Activated CD4-positive, alpha-beta memory T cell treated with anti-CD3 and anti-CD28 coated beads for 36 hours (primary cell): ENCODE results near the gene XNDC1N. TPM values are rescaled to one million over a fixed set of nuclear protein-coding genes. Genes with fewer than 3 reads are reported as not detected.

Experiments used
- CTCF ChIA-PET: fragments of 350-600 bp; sonication (Branson Sonifier 250); formaldehyde crosslinking; loops from one replicate; lab custom pipeline; 2021; ENCODE audit warnings: antibody characterized with exemption, inconsistent platforms; lab: Charles Lee
- POLR2A ChIA-PET: fragments of 350-600 bp; sonication (Branson Sonifier 250); formaldehyde crosslinking; loops from one replicate; lab custom pipeline; 2021; ENCODE audit warnings: antibody characterized with exemption; lab: Charles Lee
- DNase-seq: peaks from one replicate; pipeline ENCODE4 v3.0.0-alpha.2; 2020
- H3K27ac Mint-ChIP-seq: one replicate; pipeline ENCODE4 v1.8.0; 2021; ENCODE audit warnings: mixed read lengths
- H3K27me3 Mint-ChIP-seq: one replicate; pipeline ENCODE4 v1.8.0; 2021; ENCODE audit warnings: mixed read lengths
- H3K36me3 Mint-ChIP-seq: one replicate; pipeline ENCODE4 v1.8.0; 2021; ENCODE audit warnings: mixed read lengths
- H3K4me1 Mint-ChIP-seq: one replicate; pipeline ENCODE4 v1.8.0; 2021; ENCODE audit warnings: low read depth, mixed read lengths
- H3K4me3 Mint-ChIP-seq: one replicate; pipeline ENCODE4 v1.8.0; 2021; ENCODE audit warnings: mild to moderate bottlenecking, mixed read lengths
- H3K9me3 Mint-ChIP-seq: one replicate; pipeline ENCODE4 v1.8.0; 2021; ENCODE audit warnings: mixed read lengths
- intact Hi-C: fragments of 100-400 bp; cut with micrococcal nuclease; formaldehyde crosslinking; loops from one replicate; pipeline ENCODE4 v1.15.1; 2023
- total RNA-seq, 2 experiments: library from RNA; stranded (reverse); gene quantifications; one replicate each; pipeline ENCODE4 v1.2.3, GENCODE V29; 2021

Gene XNDC1N
- total RNA-seq: 10 to 100 TPM; 12.4 to 13.2 TPM

GRCh38 chr11:71927820-71928736 lies at the start of gene XNDC1N:
TSS of gene XNDC1N (minus strand) at chr11:71928594. CDS start at chr11:71923353, 5,241 bp downstream.
- Mint-ChIP-seq H3K4me3 (peak within 1 kb of the TSS; percentile 86), H3K27ac (peak within 1 kb of the TSS; percentile 97), H3K36me3 (peaks cover 24% of the 10 kb centered on the region), H3K9me3 (no peaks in the 10 kb centered on the region), H3K27me3 (no peaks in the 10 kb centered on the region), H3K4me1 (peaks cover 38% of the 10 kb centered on the region)
- POLR2A ChIA-PET: interaction anchor here (0.6 to 1.8 kb wide), 10 partner anchors 9 to 185 kb away, joined by 3 to 9 read pairs (median 4); partner anchors contain the start of gene ANAPC15
- CTCF ChIA-PET: interaction anchor here (0.7 to 2.4 kb wide), 9 partner anchors 13 to 506 kb away, joined by 3 to 17 read pairs (median 3); partner anchors contain the start of gene CLPB
- intact Hi-C loops: loop anchor here (1.0 to 2.0 kb wide), 5 partner anchors 17 to 506 kb away; partner anchors contain the start of genes ANAPC15, CLPB, LAMTOR1 and LRRC51
- DNase-seq: peak; percentile 85

- Mint-ChIP-seq H3K4me1 (peaks cover 3% of the 10 kb centered on the region), H3K27ac (no peak overlapping the region)
- POLR2A ChIA-PET: no interaction called here
Measured at GRCh38 chr11:71977743-71978418, 49.5 kb upstream of the XNDC1N start.

GRCh38 chr11:71977090-71977489 lies 48.7 kb upstream of the XNDC1N start:
- intact Hi-C loops: loop anchor here (1.0 to 5.0 kb wide), 3 partner anchors 65 to 166 kb away; no protein-coding TSS in a partner anchor
- CTCF ChIA-PET: interaction anchor here (0.6 to 4.8 kb wide), 32 partner anchors 9 to 469 kb away, joined by 3 to 41 read pairs (median 4); partner anchors contain the start of genes IL18BP, RNF121 and XNDC1N
- no peak overlapping the region for H3K27ac Mint-ChIP-seq

More at GRCh38 chr11:71977743-71978418, 49.5 kb upstream of the XNDC1N start:
- Mint-ChIP-seq H3K4me3 (no peak overlapping the region), H3K9me3 (no peaks in the 10 kb centered on the region), H3K27me3 (no peaks in the 10 kb centered on the region), H3K36me3 (peaks cover 9% of the 10 kb centered on the region)
- peak; percentile 55 for DNase-seq
- CTCF ChIA-PET: interaction anchor here (0.6 to 4.8 kb wide), 32 partner anchors 10 to 453 kb away, joined by 3 to 41 read pairs (median 5); partner anchors contain the start of genes IL18BP, RNF121 and XNDC1N
- intact Hi-C loops: loop anchor here (1.0 to 5.0 kb wide), 3 partner anchors 66 to 165 kb away; no protein-coding TSS in a partner anchor

GRCh38 chr11:71976551-71976950 lies 48.2 kb upstream of the XNDC1N start:
- no peaks in the 10 kb centered on the region for H3K27me3 Mint-ChIP-seq
- H3K27ac Mint-ChIP-seq: no peak overlapping the region
- POLR2A ChIA-PET: no interaction called here
- no peak for DNase-seq
- no peak overlapping the region for H3K4me3 Mint-ChIP-seq
- CTCF ChIA-PET: interaction anchor here (1.0 to 4.8 kb wide), 25 partner anchors 8 to 470 kb away, joined by 3 to 41 read pairs (median 4); partner anchors contain the start of genes RNF121 and XNDC1N
- H3K4me1 Mint-ChIP-seq: peaks cover 3% of the 10 kb centered on the region
- peaks cover 6% of the 10 kb centered on the region for H3K36me3 Mint-ChIP-seq
- intact Hi-C loops: loop anchor here (2.0 to 5.0 kb wide), 2 partner anchors 64 to 166 kb away; no protein-coding TSS in a partner anchor
- no peaks in the 10 kb centered on the region for H3K9me3 Mint-ChIP-seq

More at GRCh38 chr11:71977090-71977489, 48.7 kb upstream of the XNDC1N start:
- Mint-ChIP-seq H3K4me3 (no peak overlapping the region), H3K4me1 (peaks cover 3% of the 10 kb centered on the region), H3K36me3 (peaks cover 6% of the 10 kb centered on the region), H3K9me3 (no peaks in the 10 kb centered on the region), H3K27me3 (no peaks in the 10 kb centered on the region)
- no peak for DNase-seq
- POLR2A ChIA-PET: no interaction called here

- ChIA-PET POLR2A (no interaction called here), CTCF (no interaction called here)
- intact Hi-C loops: no loop called here
- no peaks in the 10 kb centered on the region for H3K27me3 Mint-ChIP-seq
- H3K4me1 Mint-ChIP-seq: peaks cover 8% of the 10 kb centered on the region
- DNase-seq: no peak
- H3K4me3 Mint-ChIP-seq: no peak overlapping the region
- H3K9me3 Mint-ChIP-seq: no peaks in the 10 kb centered on the region
- H3K36me3 Mint-ChIP-seq: peaks cover 7% of the 10 kb centered on the region
- no peak overlapping the region for H3K27ac Mint-ChIP-seq
Measured at GRCh38 chr11:71971680-71972079, 43.3 kb upstream of the XNDC1N start.

- Mint-ChIP-seq H3K9me3 (no peaks in the 10 kb centered on the region), H3K27me3 (no peaks in the 10 kb centered on the region), H3K27ac (no peak overlapping the region), H3K4me3 (no peak overlapping the region), H3K4me1 (peaks cover 23% of the 10 kb centered on the region), H3K36me3 (peaks cover 33% of the 10 kb centered on the region)
- no peak for DNase-seq
- CTCF ChIA-PET: interaction anchor here (0.6 to 2.7 kb wide), 3 partner anchors 13 to 330 kb away, joined by 3 to 20 read pairs (median 6); no protein-coding TSS in a partner anchor
- intact Hi-C loops: no loop called here
- POLR2A ChIA-PET: no interaction called here
Measured at GRCh38 chr11:71964641-71965040, 36.2 kb upstream of the XNDC1N start.

GRCh38 chr11:71963468-71963867 lies 35.1 kb upstream of the XNDC1N start:
- H3K9me3 Mint-ChIP-seq: no peaks in the 10 kb centered on the region
- H3K36me3 Mint-ChIP-seq: peaks cover 33% of the 10 kb centered on the region
- CTCF ChIA-PET: interaction anchor here (2.4 to 2.7 kb wide), 2 partner anchors 14 to 32 kb away, joined by 6 to 20 read pairs; no protein-coding TSS in a partner anchor
- no peak overlapping the region for H3K4me3 Mint-ChIP-seq
- POLR2A ChIA-PET: no interaction called here
- peaks cover 22% of the 10 kb centered on the region for H3K4me1 Mint-ChIP-seq
- H3K27ac Mint-ChIP-seq: no peak overlapping the region
- intact Hi-C loops: loop anchor here (2.0 kb wide), 1 partner anchor 33 kb away; no protein-coding TSS in a partner anchor
- no peaks in the 10 kb centered on the region for H3K27me3 Mint-ChIP-seq
- DNase-seq: no peak

GRCh38 chr11:71962428-71963038 lies 34.1 kb upstream of the XNDC1N start:
- ChIA-PET CTCF (interaction anchor here (1.1 to 2.4 kb wide), 2 partner anchors 31 to 36 kb away, joined by 3 to 6 read pairs; no protein-coding TSS in a partner anchor), POLR2A (interaction anchor here (1.3 kb wide), 1 partner anchor 33 kb away, joined by 3 read pairs; the partner anchor contains the start of gene RNF121)
- H3K9me3 Mint-ChIP-seq: no peaks in the 10 kb centered on the region
- H3K4me1 Mint-ChIP-seq: peaks cover 22% of the 10 kb centered on the region
- DNase-seq: no peak
- H3K27ac Mint-ChIP-seq: peak overlapping the region; percentile 79
- intact Hi-C loops: loop anchor here (2.0 kb wide), 1 partner anchor 32 kb away; no protein-coding TSS in a partner anchor
- H3K27me3 Mint-ChIP-seq: no peaks in the 10 kb centered on the region
- H3K4me3 Mint-ChIP-seq: no peak overlapping the region
- peaks cover 28% of the 10 kb centered on the region for H3K36me3 Mint-ChIP-seq

GRCh38 chr11:71955898-71956456 lies 27.6 kb upstream of the XNDC1N start:
- intact Hi-C loops: no loop called here
- H3K4me1 Mint-ChIP-seq: peaks cover 35% of the 10 kb centered on the region
- H3K4me3 Mint-ChIP-seq: no peak overlapping the region
- no peaks in the 10 kb centered on the region for H3K27me3 Mint-ChIP-seq
- no peaks in the 10 kb centered on the region for H3K9me3 Mint-ChIP-seq
- DNase-seq: no peak
- H3K27ac Mint-ChIP-seq: peak overlapping the region; percentile 54
- H3K36me3 Mint-ChIP-seq: peaks cover 8% of the 10 kb centered on the region
- POLR2A ChIA-PET: interaction anchor here (0.9 to 1.9 kb wide), 3 partner anchors 23 to 28 kb away, joined by 3 to 6 read pairs (median 4); partner anchors contain the start of gene XNDC1N
- CTCF ChIA-PET: interaction anchor here (0.7 to 1.7 kb wide), 4 partner anchors 21 to 188 kb away, joined by 3 to 6 read pairs (median 4); no protein-coding TSS in a partner anchor

GRCh38 chr11:71951741-71952310 lies 23.4 kb upstream of the XNDC1N start:
- peaks cover 36% of the 10 kb centered on the region for H3K4me1 Mint-ChIP-seq
- ChIA-PET POLR2A (interaction anchor here (0.6 kb wide), 1 partner anchor 245 kb away, joined by 3 read pairs; no protein-coding TSS in a partner anchor), CTCF (no interaction called here)
- H3K27me3 Mint-ChIP-seq: no peaks in the 10 kb centered on the region
- H3K9me3 Mint-ChIP-seq: no peaks in the 10 kb centered on the region
- H3K4me3 Mint-ChIP-seq: no peak overlapping the region
- H3K36me3 Mint-ChIP-seq: peaks cover 7% of the 10 kb centered on the region
- H3K27ac Mint-ChIP-seq: no peak overlapping the region
- DNase-seq: no peak
- intact Hi-C loops: no loop called here
